Esophagus muscularis mucosa (tissue), 4 donors: ENCODE results near the gene PCDHB6. TPM values are rescaled to one million over a fixed set of nuclear protein-coding genes. Genes with fewer than 3 reads are reported as not detected.
A peak's percentile ranks its signal among the peaks of the same experiment; 100 is the strongest.
"Not testable (repeated sequence)": the region's sequence is repeated elsewhere in the genome, so short reads cannot be mapped to it uniquely, and the experiment has no call there.

ENCODE experiments used
- DNase-seq: peaks from one replicate; pipeline ENCODE4 v3.0.0-alpha.2; 2017; ENCODE audit errors: extremely low spot score
- H3K27ac ChIP-seq, 4 donors: fragments of 200-600 bp; sonication (generic); replicated peaks in 1 of 4; 1 replicate in 3 of 4; 2 replicates in 1 of 4; pipeline ENCODE4 v1.5.1; 2016 to 2019; ENCODE audit warnings: mild to moderate bottlenecking in 1 of 4
- H3K27me3 ChIP-seq, 4 donors: fragments of 200-600 bp; sonication (generic); one replicate each; pipeline versions ENCODE4 v1.5.1 to v1.6.0; 2016 to 2019
- H3K36me3 ChIP-seq, 4 donors: fragments of 200-600 bp; sonication (generic); one replicate each; pipeline ENCODE4 v1.5.1; 2016 to 2019
- H3K4me1 ChIP-seq, 4 donors: fragments of 200-600 bp; sonication (generic); one replicate each; pipeline ENCODE4 v1.5.1; 2016 to 2019
- H3K4me3 ChIP-seq, 4 donors: fragments of 200-600 bp; sonication (generic); 1 replicate in 2 of 4; 2 replicates in 2 of 4; pipeline ENCODE4 v1.5.1; 2016 to 2019; ENCODE audit warnings: mild to moderate bottlenecking in 4 of 4, moderate library complexity in 1 of 4
- H3K9me3 ChIP-seq, 4 donors: fragments of 200-600 bp; sonication (generic); 1 replicate in 3 of 4; 2 replicates in 1 of 4; pipeline ENCODE4 v1.5.1; 2016 to 2019
- CTCF ChIP-seq, 3 experiments: fragments of 200-600 bp in 2 of 3; fragments of 450-650 bp in 1 of 3; sonication (generic) in 2 of 3; IDR thresholded peaks; one replicate each; pipeline ENCODE4 v1.5.1; 2017 to 2019; ENCODE audit warnings: antibody characterized with exemption in 3 of 3, mild to moderate bottlenecking in 2 of 3, moderate library complexity in 1 of 3
- EP300 ChIP-seq: sonication (generic); formaldehyde crosslinking; IDR thresholded peaks from one replicate; pipeline ENCODE4 v1.6.1; 2017; ENCODE audit warnings: antibody characterized with exemption
- POLR2A ChIP-seq: fragments of 450-650 bp; IDR thresholded peaks from one replicate; pipeline ENCODE4 v1.6.1; 2017; ENCODE audit warnings: antibody characterized with exemption, moderate library complexity, mild to moderate bottlenecking, low read depth
- POLR2AphosphoS5 ChIP-seq, 2 donors: sonication (generic); formaldehyde crosslinking; IDR thresholded peaks; one replicate each; pipeline ENCODE4 v1.6.1; 2017; ENCODE audit warnings: antibody characterized with exemption in 2 of 2
- WGBS: methylation state at CpG from one replicate; pipeline ENCODE4 v1.1.5; 2018; 5-methylcytosine and 5-hydroxymethylcytosine counted together
- intact Hi-C: fragments of 100-400 bp; cut with DNase I; formaldehyde crosslinking; loops from one replicate; pipeline ENCODE4 v1.15.1; 2023
- total RNA-seq, 4 donors: library from RNA; depleted of rRNA; stranded (reverse); fragments of >200 nt; gene quantifications; one replicate each; pipeline versions ENCODE4 v1.1.0 to v1.2.1, GENCODE V29; 2016

Gene PCDHB6
- total RNA-seq, 4 donors from 2014 or later: 0.46 to 1.1 (median 0.83) TPM

- H3K36me3 ChIP-seq: no peaks in the 10 kb centered on the region
- no peaks in the 10 kb centered on the region for H3K4me1 ChIP-seq
- peaks cover 0 to 79% (median 2%) of the 10 kb centered on the region in 4 donors for H3K27me3 ChIP-seq
- no peak for TF ChIP-seq POLR2A
- 63% methylated on average over 1 of the region's 1 CpG for WGBS
- intact Hi-C loops: no loop called here
- no peak overlapping the region for H3K27ac ChIP-seq
- DNase-seq: no peak
- no peak overlapping the region for H3K4me3 ChIP-seq
- peaks cover 0 to 82% (median 52%) of the 10 kb centered on the region in 4 donors for H3K9me3 ChIP-seq
These were observed 30.5 kb downstream of the PCDHB6 start for GRCh38 chr5:141180313-141180712.

GRCh38 chr5:141182248-141182647, 32.4 kb downstream of the PCDHB6 start, which contains the start of gene PCDHB16:
Gene PCDHB16 (plus strand): TSS chr5:141182387. CDS start chr5:141182560, 173 bp downstream.
- Histone ChIP-seq H3K36me3 (peaks cover 0 to 3% (median 0%) of the 10 kb centered on the region in 4 donors), H3K27ac (peak within 1 kb of the TSS; percentile 24 to 48 (median 30)), H3K4me1 (no peaks in the 10 kb centered on the region), H3K27me3 (peaks cover 0 to 76% (median 2%) of the 10 kb centered on the region in 4 donors), H3K9me3 (peaks cover 0 to 80% (median 48%) of the 10 kb centered on the region in 4 donors), H3K4me3 (peak within 1 kb of the TSS; percentile 40 to 52 (median 43))
- DNase-seq: no peak
- no peak for TF ChIP-seq EP300
- TF ChIP-seq POLR2AphosphoS5 (IDR thresholded peaks at IDR 0.05): peak in 1 of 2 donors; percentile 8
- TF ChIP-seq POLR2A: no peak
- peak; percentile 36 to 42 (median 37) for TF ChIP-seq CTCF (IDR thresholded peaks at IDR 0.05)
- intact Hi-C loops: no loop called here
- WGBS: 8% methylated on average over 13 of the region's 13 CpGs

DNA sequence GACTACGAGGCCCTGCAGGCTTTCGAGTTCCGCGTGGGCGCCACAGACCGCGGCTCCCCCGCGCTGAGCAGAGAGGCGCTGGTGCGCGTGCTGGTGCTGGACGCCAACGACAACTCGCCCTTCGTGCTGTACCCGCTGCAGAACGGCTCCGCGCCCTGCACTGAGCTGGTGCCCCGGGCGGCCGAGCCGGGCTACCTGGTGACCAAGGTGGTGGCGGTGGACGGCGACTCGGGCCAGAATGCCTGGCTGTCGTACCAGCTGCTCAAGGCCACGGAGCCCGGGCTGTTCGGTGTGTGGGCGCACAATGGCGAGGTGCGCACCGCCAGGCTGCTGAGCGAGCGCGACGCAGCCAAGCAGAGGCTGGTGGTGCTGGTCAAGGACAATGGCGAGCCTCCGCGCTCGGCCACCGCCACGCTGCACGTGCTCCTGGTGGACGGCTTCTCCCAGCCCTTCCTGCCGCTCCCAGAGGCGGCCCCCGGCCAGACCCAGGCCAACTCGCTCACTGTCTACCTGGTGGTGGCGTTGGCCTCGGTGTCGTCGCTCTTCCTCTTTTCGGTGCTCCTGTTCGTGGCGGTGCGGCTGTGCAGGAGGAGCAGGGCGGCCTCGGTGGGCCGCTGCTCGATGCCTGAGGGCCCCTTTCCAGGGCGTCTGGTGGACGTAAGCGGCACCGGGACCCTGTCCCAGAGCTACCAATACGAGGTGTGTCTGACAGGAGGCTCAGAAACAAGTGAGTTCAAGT, 34.4 kb downstream of the PCDHB6 start:
- H3K4me1 ChIP-seq, intact Hi-C loops, H3K36me3 ChIP-seq, DNase-seq, H3K27ac ChIP-seq, H3K4me3 ChIP-seq: not testable (repeated sequence)
- 30% methylated on average over 7 of the region's 69 CpGs for WGBS
- H3K27me3 ChIP-seq: peaks cover 0 to 75% (median 2%) of the 10 kb centered on the region in 4 donors
- H3K9me3 ChIP-seq: peaks cover 0 to 79% (median 49%) of the 10 kb centered on the region in 4 donors

DNA sequence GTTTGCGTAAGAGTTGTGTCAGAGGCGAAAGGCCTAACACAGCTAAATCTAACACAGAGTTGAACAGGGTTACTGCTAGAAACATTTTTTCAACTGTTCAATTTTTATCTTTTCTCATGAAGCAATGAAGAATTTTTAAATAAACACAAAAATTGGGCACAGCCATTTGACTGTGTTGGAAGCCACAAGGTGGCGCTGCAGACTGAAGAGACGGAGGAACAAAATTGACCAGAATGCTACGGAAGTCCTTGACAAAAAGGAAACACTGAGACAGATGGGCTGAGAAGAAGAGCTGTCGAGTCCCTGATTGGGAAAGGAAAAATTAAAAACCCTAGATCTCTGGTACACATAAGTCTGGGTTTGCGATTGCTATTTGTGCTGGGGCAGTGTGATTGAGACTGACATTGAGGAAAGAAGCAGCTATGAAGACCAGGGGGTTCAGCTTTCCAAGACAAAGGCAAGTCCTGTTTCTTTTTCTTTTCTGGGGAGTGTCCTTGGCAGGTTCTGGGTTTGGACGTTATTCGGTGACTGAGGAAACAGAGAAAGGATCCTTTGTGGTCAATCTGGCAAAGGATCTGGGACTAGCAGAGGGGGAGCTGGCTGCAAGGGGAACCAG, 37.1 kb downstream of the PCDHB6 start, which contains the start of gene PCDHB9:
TSS of gene PCDHB9 (plus strand) at position 265 of the 616 bp plus-strand sequence. CDS start at position 423, 158 bp downstream.
- TF ChIP-seq POLR2A (no peak), POLR2AphosphoS5 (IDR thresholded peaks at IDR 0.05) (no peak), EP300 (no peak), CTCF (IDR thresholded peaks at IDR 0.05) (peak in 2 of 3 experiments; percentile 5 to 35)
- WGBS: 17% methylated on average over 9 of the region's 9 CpGs
- Histone ChIP-seq H3K4me1 (no peaks in the 10 kb centered on the region), H3K27ac (no peak within 1 kb of the TSS), H3K27me3 (peaks cover 0 to 61% (median 0%) of the 10 kb centered on the region in 4 donors), H3K36me3 (peaks cover 0 to 3% (median 0%) of the 10 kb centered on the region in 4 donors), H3K4me3 (peak within 1 kb of the TSS in 1 of 4 donors; percentile 40), H3K9me3 (peaks cover 0 to 88% (median 65%) of the 10 kb centered on the region in 4 donors)
- no peak for DNase-seq
- intact Hi-C loops: no loop called here

GRCh38 chr5:141188682-141189081, 38.8 kb downstream of the PCDHB6 start:
- H3K4me1 ChIP-seq, H3K27ac ChIP-seq, intact Hi-C loops, H3K4me3 ChIP-seq, DNase-seq, H3K36me3 ChIP-seq: not testable (repeated sequence)
- peaks cover 0 to 44% (median 0%) of the 10 kb centered on the region in 4 donors for H3K27me3 ChIP-seq
- 23% methylated on average over 21 of the region's 37 CpGs for WGBS
- peaks cover 0 to 86% (median 63%) of the 10 kb centered on the region in 4 donors for H3K9me3 ChIP-seq

DNA sequence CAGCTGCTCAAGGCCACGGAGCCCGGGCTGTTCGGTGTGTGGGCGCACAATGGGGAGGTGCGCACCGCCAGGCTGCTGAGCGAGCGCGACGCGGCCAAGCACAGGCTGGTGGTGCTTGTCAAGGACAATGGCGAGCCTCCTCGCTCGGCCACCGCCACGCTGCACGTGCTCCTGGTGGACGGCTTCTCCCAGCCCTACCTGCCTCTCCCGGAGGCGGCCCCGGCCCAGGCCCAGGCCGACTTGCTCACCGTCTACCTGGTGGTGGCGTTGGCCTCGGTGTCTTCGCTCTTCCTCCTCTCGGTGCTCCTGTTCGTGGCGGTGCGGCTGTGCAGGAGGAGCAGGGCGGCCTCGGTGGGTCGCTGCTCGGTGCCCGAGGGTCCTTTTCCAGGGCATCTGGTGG, 39.3 kb downstream of the PCDHB6 start:
- Histone ChIP-seq H3K27me3 (peaks cover 0 to 41% (median 0%) of the 10 kb centered on the region in 4 donors), H3K9me3 (peaks cover 0 to 84% (median 62%) of the 10 kb centered on the region in 4 donors)
- H3K4me3 ChIP-seq, DNase-seq, H3K27ac ChIP-seq, intact Hi-C loops, H3K4me1 ChIP-seq, H3K36me3 ChIP-seq: not testable (repeated sequence)
- no CpG with 5 or more reads among the region's 35 CpGs for WGBS
